Endodermal cell (in vitro differentiated cells): ENCODE results near the gene RFXAP. TPM values are rescaled to one million over a fixed set of nuclear protein-coding genes. Genes with fewer than 3 reads are reported as not detected.

Source experiments
- DNase-seq: peaks from one replicate; pipeline ENCODE4 v3.0.0-alpha.2; 2017
- H3K27ac ChIP-seq: 2 replicates; pipeline ENCODE4 v1.5.1; 2013; ENCODE audit warnings: mild to moderate bottlenecking, low read depth, low read length, moderate library complexity
- H3K27me3 ChIP-seq: 2 replicates; pipeline ENCODE4 v1.6.1; 2013; ENCODE audit warnings: mild to moderate bottlenecking, low read length, moderate library complexity; ENCODE audit not compliant: insufficient read depth, control insufficient read depth, poor library complexity, severe bottlenecking
- H3K36me3 ChIP-seq: 2 replicates; pipeline ENCODE4 v1.7.0; 2013; ENCODE audit warnings: mild to moderate bottlenecking, low read length, moderate library complexity; ENCODE audit not compliant: control insufficient read depth, insufficient read depth
- H3K4me1 ChIP-seq: one replicate; pipeline ENCODE4 v1.7.0; 2013; ENCODE audit warnings: low read length; ENCODE audit not compliant: control insufficient read depth, insufficient read depth
- H3K4me3 ChIP-seq: 2 replicates; pipeline ENCODE4 v1.5.1; 2013; ENCODE audit warnings: mild to moderate bottlenecking, low read length, moderate library complexity
- H3K9ac ChIP-seq: 2 replicates; pipeline ENCODE4 v1.6.1; 2013; ENCODE audit warnings: mild to moderate bottlenecking, low read length, moderate library complexity; ENCODE audit not compliant: poor library complexity, severe bottlenecking; ENCODE audit errors: extremely low read depth
- H3K9me3 ChIP-seq: 2 replicates; pipeline ENCODE4 v1.6.1; 2013; ENCODE audit warnings: mild to moderate bottlenecking, low read length, moderate library complexity; ENCODE audit not compliant: control insufficient read depth
- H3K27ac Mint-ChIP-seq: 2 replicates; pipeline ENCODE4 v1.8.0; 2020; ENCODE audit warnings: mixed read lengths
- H3K27me3 Mint-ChIP-seq: 2 replicates; pipeline ENCODE4 v1.8.0; 2021; ENCODE audit warnings: mild to moderate bottlenecking, mixed read lengths; ENCODE audit not compliant: insufficient read depth
- H3K36me3 Mint-ChIP-seq: 2 replicates; pipeline ENCODE4 v1.8.0; 2020; ENCODE audit warnings: low read depth, mixed read lengths
- H3K4me1 Mint-ChIP-seq: 2 replicates; pipeline ENCODE4 v1.8.0; 2020; ENCODE audit warnings: mixed read lengths
- H3K4me3 Mint-ChIP-seq: 2 replicates; pipeline ENCODE4 v1.8.0; 2020; ENCODE audit warnings: mild to moderate bottlenecking, moderate library complexity, mixed read lengths
- H3K9me3 Mint-ChIP-seq: 2 replicates; pipeline ENCODE4 v1.8.0; 2020; ENCODE audit warnings: mild to moderate bottlenecking, mixed read lengths
- WGBS, 2 experiments: methylation state at CpG; one replicate each; pipeline versions ENCODE4 v1.1.5 to v1.1.7; 2013; ENCODE audit warnings: missing lambda C conversion rate in 2 of 2, mixed read lengths in 1 of 2; ENCODE audit not compliant: insufficient coverage in 1 of 2, insufficient read length in 1 of 2; 5-methylcytosine and 5-hydroxymethylcytosine counted together
- total RNA-seq, 2 donors: library from RNA; stranded (reverse); fragmentation: NEBNext Ultra II Directional in 1 of 2; extraction: Animal tissue kit (Norgen Biotek cat#: 25700) in 1 of 2; gene quantifications; 2 replicates in 1 of 2; 3 replicates in 1 of 2; pipeline ENCODE4 v1.2.1, GENCODE V29; 2021
- TF ChIP-seq, protein P1 (sequence below): fragments of 200-600 bp; sonication (generic); conservative IDR thresholded peaks from 2 replicates; pipeline ENCODE4 v1.5.0; 2021; ENCODE audit warnings: antibody characterized with exemption, mild to moderate bottlenecking

The RFXAP gene
- total RNA-seq, 2 donors from 2014 or later: 8.9 to 9.7 TPM

- H3K9me3 ChIP-seq: no peaks in the 10 kb centered on the region
- no peak overlapping the region for H3K27ac ChIP-seq
- H3K36me3 ChIP-seq: no peaks in the 10 kb centered on the region
- H3K27me3 Mint-ChIP-seq: no peaks in the 10 kb centered on the region
- peaks cover 7% of the 10 kb centered on the region for H3K4me1 Mint-ChIP-seq
- 95% methylated on average over 4 of the region's 4 CpGs for WGBS, 2 experiments
- no peaks in the 10 kb centered on the region for H3K27me3 ChIP-seq
- H3K27ac Mint-ChIP-seq: no peak overlapping the region
- no peak overlapping the region for H3K4me3 Mint-ChIP-seq
- no peak overlapping the region for H3K4me3 ChIP-seq
- TF ChIP-seq, protein P1, sequence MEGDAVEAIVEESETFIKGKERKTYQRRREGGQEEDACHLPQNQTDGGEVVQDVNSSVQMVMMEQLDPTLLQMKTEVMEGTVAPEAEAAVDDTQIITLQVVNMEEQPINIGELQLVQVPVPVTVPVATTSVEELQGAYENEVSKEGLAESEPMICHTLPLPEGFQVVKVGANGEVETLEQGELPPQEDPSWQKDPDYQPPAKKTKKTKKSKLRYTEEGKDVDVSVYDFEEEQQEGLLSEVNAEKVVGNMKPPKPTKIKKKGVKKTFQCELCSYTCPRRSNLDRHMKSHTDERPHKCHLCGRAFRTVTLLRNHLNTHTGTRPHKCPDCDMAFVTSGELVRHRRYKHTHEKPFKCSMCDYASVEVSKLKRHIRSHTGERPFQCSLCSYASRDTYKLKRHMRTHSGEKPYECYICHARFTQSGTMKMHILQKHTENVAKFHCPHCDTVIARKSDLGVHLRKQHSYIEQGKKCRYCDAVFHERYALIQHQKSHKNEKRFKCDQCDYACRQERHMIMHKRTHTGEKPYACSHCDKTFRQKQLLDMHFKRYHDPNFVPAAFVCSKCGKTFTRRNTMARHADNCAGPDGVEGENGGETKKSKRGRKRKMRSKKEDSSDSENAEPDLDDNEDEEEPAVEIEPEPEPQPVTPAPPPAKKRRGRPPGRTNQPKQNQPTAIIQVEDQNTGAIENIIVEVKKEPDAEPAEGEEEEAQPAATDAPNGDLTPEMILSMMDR: no peak
- peaks cover 9% of the 10 kb centered on the region for H3K4me1 ChIP-seq
- no peaks in the 10 kb centered on the region for H3K36me3 Mint-ChIP-seq
- no peaks in the 10 kb centered on the region for H3K9me3 Mint-ChIP-seq
- no peak overlapping the region for H3K9ac ChIP-seq
- DNase-seq: no peak
Measured at GRCh38 chr13:36788276-36788675, 30.7 kb upstream of the RFXAP start.

GRCh38 chr13:36789061-36789460, 30.0 kb upstream of the RFXAP start:
- WGBS, 2 experiments: 90 to 94% methylated on average over 3 of the region's 3 CpGs
- H3K9me3 ChIP-seq: no peaks in the 10 kb centered on the region
- H3K27me3 ChIP-seq: no peaks in the 10 kb centered on the region
- no peak overlapping the region for H3K4me3 ChIP-seq
- no peak overlapping the region for H3K4me3 Mint-ChIP-seq
- no peaks in the 10 kb centered on the region for H3K27me3 Mint-ChIP-seq
- no peaks in the 10 kb centered on the region for H3K36me3 Mint-ChIP-seq
- H3K9me3 Mint-ChIP-seq: no peaks in the 10 kb centered on the region
- no peak overlapping the region for H3K27ac ChIP-seq
- no peak overlapping the region for H3K27ac Mint-ChIP-seq
- no peak overlapping the region for H3K9ac ChIP-seq
- peaks cover 9% of the 10 kb centered on the region for H3K4me1 ChIP-seq
- H3K4me1 Mint-ChIP-seq: peaks cover 7% of the 10 kb centered on the region
- no peak for DNase-seq
- no peaks in the 10 kb centered on the region for H3K36me3 ChIP-seq
- TF ChIP-seq, protein P1: no peak

DNA sequence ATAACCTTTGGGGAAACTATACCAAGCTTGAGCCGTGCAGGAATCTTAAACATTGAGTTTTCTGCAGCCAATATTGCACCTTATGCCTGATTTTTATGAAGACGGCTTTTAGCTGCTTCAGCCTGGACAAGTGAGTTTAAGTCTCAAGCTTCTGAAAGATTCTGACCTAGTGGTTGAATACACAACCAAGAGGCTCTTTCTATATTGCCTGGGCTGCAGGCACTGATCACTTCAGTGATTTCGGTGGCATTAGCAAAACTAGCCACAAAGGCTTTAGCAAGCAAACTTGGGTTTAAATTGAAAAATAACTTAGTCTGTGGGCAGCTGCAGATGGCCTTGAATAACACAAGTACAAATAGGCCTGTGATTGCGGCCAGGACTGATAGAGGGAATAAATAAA, 29.3 kb upstream of the RFXAP start:
- no peak for DNase-seq
- Histone ChIP-seq H3K9me3 (no peaks in the 10 kb centered on the region), H3K9ac (no peak overlapping the region), H3K4me3 (no peak overlapping the region), H3K4me1 (peaks cover 9% of the 10 kb centered on the region), H3K36me3 (no peaks in the 10 kb centered on the region), H3K27me3 (no peaks in the 10 kb centered on the region), H3K27ac (no peak overlapping the region)
- H3K4me1 Mint-ChIP-seq: peaks cover 7% of the 10 kb centered on the region
- H3K4me3 Mint-ChIP-seq: no peak overlapping the region
- H3K36me3 Mint-ChIP-seq: no peaks in the 10 kb centered on the region
- no peaks in the 10 kb centered on the region for H3K9me3 Mint-ChIP-seq
- no peaks in the 10 kb centered on the region for H3K27me3 Mint-ChIP-seq
- TF ChIP-seq, protein P1: no peak
- 91 to 94% methylated on average over 4 of the region's 4 CpGs for WGBS, 2 experiments
- H3K27ac Mint-ChIP-seq: no peak overlapping the region
